ENCODE data around the gene RBM41.

DNA sequence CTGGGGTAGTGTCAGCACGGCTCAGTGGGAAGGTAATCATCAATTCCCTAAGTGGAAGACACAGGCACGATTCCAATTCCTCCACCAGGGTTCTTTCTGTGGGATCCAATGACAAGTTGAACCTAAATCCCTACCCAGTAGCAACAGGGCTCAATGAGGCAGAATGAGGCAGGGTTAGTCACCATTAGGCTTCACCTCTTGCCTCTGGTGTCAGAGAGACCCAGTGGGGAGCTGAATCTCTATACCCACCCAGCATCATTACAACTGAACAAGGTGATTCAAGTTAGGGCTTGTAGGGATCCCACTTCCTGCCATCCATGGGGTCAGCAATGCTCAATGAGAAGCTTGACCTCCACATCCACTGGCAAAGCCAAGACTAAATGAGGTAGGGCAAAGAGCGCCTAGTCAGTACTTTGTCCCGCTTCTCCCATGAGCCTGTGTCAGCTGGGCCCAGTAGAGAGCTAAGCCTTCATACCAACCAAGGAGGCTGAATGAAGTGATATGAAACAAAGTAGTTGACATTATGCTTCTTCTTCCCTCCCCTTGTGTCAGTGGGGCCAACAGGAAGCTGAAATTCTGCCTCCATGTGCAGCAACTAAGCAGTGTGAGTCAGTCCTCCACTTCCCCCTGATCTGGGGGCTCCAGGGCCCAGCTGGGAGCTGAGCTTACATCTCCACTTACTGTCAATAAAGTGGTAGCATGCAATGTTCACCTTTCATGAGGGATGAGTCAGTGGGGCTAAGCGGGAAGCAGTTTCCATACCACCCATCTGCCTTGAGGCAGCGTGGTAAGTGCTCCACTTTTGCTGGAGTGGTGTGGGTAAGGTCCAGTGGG, 36.4 kb upstream of the RBM41 start:
- TF ChIP-seq SMC3 (conservative IDR thresholded peaks at IDR 0.05; ENCODE audit: poor library complexity) (no peak), CTCF (IDR thresholded peaks at IDR 0.05; ENCODE audit: poor library complexity, severe bottlenecking) (no peak), MXI1 (conservative IDR thresholded peaks at IDR 0.05; ENCODE audit: poor library complexity, severe bottlenecking) (no peak), EZH2 (IDR thresholded peaks at IDR 0.05; ENCODE audit: borderline replicate concordance, insufficient read depth, low read length, poor library complexity, severe bottlenecking) (no peak), POLR2AphosphoS5 (IDR thresholded peaks at IDR 0.05) (no peak), TAF1 (IDR thresholded peaks at IDR 0.05; ENCODE audit: low read depth) (no peak)
